ENCODE data around the gene ADSS1. TPM values are rescaled to one million over a fixed set of nuclear protein-coding genes. Genes with fewer than 3 reads are reported as not detected.

Gene ADSS1
- total and polyA plus RNA-seq, 2 donors (not counting 1 experiment from before 2014, with no cell fraction given), result 2.2 to 3.5 TPM

- no peak for DNase-seq (ENCODE audit: low read depth in 2 of 2)
- peaks cover 9% of the 10 kb centered on the region for H3K4me1 ChIP-seq (ENCODE audit: control insufficient read depth, extremely low read depth, insufficient read depth, low read length)
- H3K4me2 ChIP-seq (ENCODE audit: extremely low read depth, insufficient read depth, low read length), result no peak overlapping the region
- H3K27ac ChIP-seq (ENCODE audit: insufficient read depth, low read length), result no peak overlapping the region
- no peak overlapping the region for H3K9ac ChIP-seq (ENCODE audit: insufficient read depth, low read length)
- H3K9me3 ChIP-seq (ENCODE audit: control insufficient read depth, insufficient read depth, low read depth, low read length), result no peaks in the 10 kb centered on the region
- peaks cover 44% of the 10 kb centered on the region for H3K36me3 ChIP-seq (ENCODE audit: control insufficient read depth, insufficient read depth, low read length)
- no peak overlapping the region for H3K4me3 ChIP-seq (replicated peaks in 1 of 4; ENCODE audit: control extremely low read depth in 1 of 4, insufficient read depth in 1 of 4, low read depth in 3 of 4, low read length in 4 of 4)
- TF ChIP-seq, protein P1, sequence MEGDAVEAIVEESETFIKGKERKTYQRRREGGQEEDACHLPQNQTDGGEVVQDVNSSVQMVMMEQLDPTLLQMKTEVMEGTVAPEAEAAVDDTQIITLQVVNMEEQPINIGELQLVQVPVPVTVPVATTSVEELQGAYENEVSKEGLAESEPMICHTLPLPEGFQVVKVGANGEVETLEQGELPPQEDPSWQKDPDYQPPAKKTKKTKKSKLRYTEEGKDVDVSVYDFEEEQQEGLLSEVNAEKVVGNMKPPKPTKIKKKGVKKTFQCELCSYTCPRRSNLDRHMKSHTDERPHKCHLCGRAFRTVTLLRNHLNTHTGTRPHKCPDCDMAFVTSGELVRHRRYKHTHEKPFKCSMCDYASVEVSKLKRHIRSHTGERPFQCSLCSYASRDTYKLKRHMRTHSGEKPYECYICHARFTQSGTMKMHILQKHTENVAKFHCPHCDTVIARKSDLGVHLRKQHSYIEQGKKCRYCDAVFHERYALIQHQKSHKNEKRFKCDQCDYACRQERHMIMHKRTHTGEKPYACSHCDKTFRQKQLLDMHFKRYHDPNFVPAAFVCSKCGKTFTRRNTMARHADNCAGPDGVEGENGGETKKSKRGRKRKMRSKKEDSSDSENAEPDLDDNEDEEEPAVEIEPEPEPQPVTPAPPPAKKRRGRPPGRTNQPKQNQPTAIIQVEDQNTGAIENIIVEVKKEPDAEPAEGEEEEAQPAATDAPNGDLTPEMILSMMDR (conservative IDR thresholded peaks at IDR 0.05 in 1 of 2, IDR thresholded peaks at IDR 0.05 in 1 of 2; ENCODE audit: low read depth in 1 of 2, low read length in 2 of 2), result no peak
- TF ChIP-seq EZH2 (IDR thresholded peaks at IDR 0.05; ENCODE audit: low read length, missing control alignments), result no peak
- no peak overlapping the region for H2AFZ ChIP-seq (ENCODE audit: low read length)
- H3K79me2 ChIP-seq (ENCODE audit: control insufficient read depth, insufficient read depth, low read length), result no peaks in the 10 kb centered on the region
- H4K20me1 ChIP-seq (ENCODE audit: control insufficient read depth, extremely low read depth, insufficient read depth, low read length), result no peaks in the 10 kb centered on the region
- no peaks in the 10 kb centered on the region for H3K27me3 ChIP-seq (ENCODE audit: control insufficient read depth, insufficient read depth, low read length)
These were observed 6.4 kb upstream of the ADSS1 start for GRCh38 chr14:104717646-104718045.

- peaks cover 40% of the 10 kb centered on the region for H3K36me3 ChIP-seq (ENCODE audit: control insufficient read depth, insufficient read depth, low read length)
- no peaks in the 10 kb centered on the region for H3K79me2 ChIP-seq (ENCODE audit: control insufficient read depth, insufficient read depth, low read length)
- H3K4me3 ChIP-seq (replicated peaks in 1 of 4; ENCODE audit: control extremely low read depth in 1 of 4, insufficient read depth in 1 of 4, low read depth in 3 of 4, low read length in 4 of 4), result no peak overlapping the region
- peaks cover 9% of the 10 kb centered on the region for H3K4me1 ChIP-seq (ENCODE audit: control insufficient read depth, extremely low read depth, insufficient read depth, low read length)
- no peak overlapping the region for H2AFZ ChIP-seq (ENCODE audit: low read length)
- no peak overlapping the region for H3K4me2 ChIP-seq (ENCODE audit: extremely low read depth, insufficient read depth, low read length)
- no peak for TF ChIP-seq EZH2 (IDR thresholded peaks at IDR 0.05; ENCODE audit: low read length, missing control alignments)
- no peaks in the 10 kb centered on the region for H3K27me3 ChIP-seq (ENCODE audit: control insufficient read depth, insufficient read depth, low read length)
- H3K9me3 ChIP-seq (ENCODE audit: control insufficient read depth, insufficient read depth, low read depth, low read length), result no peaks in the 10 kb centered on the region
- H4K20me1 ChIP-seq (ENCODE audit: control insufficient read depth, extremely low read depth, insufficient read depth, low read length), result no peaks in the 10 kb centered on the region
- no peak overlapping the region for H3K27ac ChIP-seq (ENCODE audit: insufficient read depth, low read length)
- no peak for DNase-seq (ENCODE audit: low read depth in 2 of 2)
- H3K9ac ChIP-seq (ENCODE audit: insufficient read depth, low read length), result no peak overlapping the region
These were observed 5.9 kb upstream of the ADSS1 start for GRCh38 chr14:104718147-104718546.

- H3K9me3 ChIP-seq (ENCODE audit: control insufficient read depth, insufficient read depth, low read depth, low read length), result no peaks in the 10 kb centered on the region
- peaks cover 35% of the 10 kb centered on the region for H3K36me3 ChIP-seq (ENCODE audit: control insufficient read depth, insufficient read depth, low read length)
- no peaks in the 10 kb centered on the region for H3K27me3 ChIP-seq (ENCODE audit: control insufficient read depth, insufficient read depth, low read length)
- no peak overlapping the region for H3K9ac ChIP-seq (ENCODE audit: insufficient read depth, low read length)
- peaks cover 9% of the 10 kb centered on the region for H3K4me1 ChIP-seq (ENCODE audit: control insufficient read depth, extremely low read depth, insufficient read depth, low read length)
- TF ChIP-seq, protein P1 (conservative IDR thresholded peaks at IDR 0.05 in 1 of 2, IDR thresholded peaks at IDR 0.05 in 1 of 2; ENCODE audit: low read depth in 1 of 2, low read length in 2 of 2), result no peak
- TF ChIP-seq EZH2 (IDR thresholded peaks at IDR 0.05; ENCODE audit: low read length, missing control alignments), result no peak
- H3K79me2 ChIP-seq (ENCODE audit: control insufficient read depth, insufficient read depth, low read length), result no peaks in the 10 kb centered on the region
- H2AFZ ChIP-seq (ENCODE audit: low read length), result no peak overlapping the region
- no peak for DNase-seq (ENCODE audit: low read depth in 2 of 2)
- H3K27ac ChIP-seq (ENCODE audit: insufficient read depth, low read length), result no peak overlapping the region
- no peak overlapping the region for H3K4me3 ChIP-seq (replicated peaks in 1 of 4; ENCODE audit: control extremely low read depth in 1 of 4, insufficient read depth in 1 of 4, low read depth in 3 of 4, low read length in 4 of 4)
- no peaks in the 10 kb centered on the region for H4K20me1 ChIP-seq (ENCODE audit: control insufficient read depth, extremely low read depth, insufficient read depth, low read length)
- H3K4me2 ChIP-seq (ENCODE audit: extremely low read depth, insufficient read depth, low read length), result no peak overlapping the region
These were observed 5.2 kb upstream of the ADSS1 start for GRCh38 chr14:104718871-104719270.

Measured in fibroblast of lung (primary cell).